K562 (cell line): Measurements from ENCODE around the gene TMEM117. TPM values are rescaled to one million over a fixed set of nuclear protein-coding genes. Genes with fewer than 3 reads are reported as not detected.

Experiments used
- ATAC-seq: fragments of 200-7000 bp; cut with Tn5 transposase; 3 replicates; pipeline ENCODE4 v1.9.1; 2020; ENCODE audit warnings: moderate library complexity
- BruUV-seq: library from RNA; stranded (reverse); fragments of 400-500 nt; replicated peaks from 2 replicates; lab custom pipeline; 2021; lab: Mats Ljungman, UMichigan
- CTCF ChIA-PET: fragments of 300-600 bp; formaldehyde crosslinking; extraction: SDS; loops from one replicate; lab custom pipeline; 2021; ENCODE audit warnings: low intra/inter-chr PET ratio; lab: Yijun Ruan, JAX
- POLR2A ChIA-PET: fragments of 300-600, 350-650 bp; sonication (Branson Sonifier 250); formaldehyde crosslinking; extraction: SDS; loops from one replicate; lab custom pipeline; 2021; ENCODE audit warnings: antibody characterized with exemption, inconsistent platforms; lab: Yijun Ruan, JAX
- DNase-seq, 4 experiments: peaks; one replicate each; pipeline versions ENCODE4 v3.0.0 to v3.0.0-alpha.2; 2011 to 2018; ENCODE audit warnings: low spot score in 3 of 4, mixed read lengths in 3 of 4; ENCODE audit errors: extremely low read depth in 1 of 4
- FAIRE-seq: peaks from 2 replicates; lab custom pipeline; 2011; peaks lifted over from hg19 to GRCh38; lab: Jason Lieb, UNC
- H2AFZ ChIP-seq: 2 replicates; pipeline ENCODE4 v1.6.0; 2011; ENCODE audit warnings: low read depth, low read length, control low read depth, inconsistent platforms
- H3K27ac ChIP-seq: fragments of 200-600 bp; 3 replicates; pipeline ENCODE4 v1.8.0; 2011; ENCODE audit warnings: low read depth, mild to moderate bottlenecking, control low read depth, inconsistent platforms, low read length, moderate library complexity, mixed read lengths; ENCODE audit errors: extremely low read depth
- H3K27me3 ChIP-seq, 2 experiments: fragments of 300-600 bp in 1 of 2; 2 replicates in 1 of 2; 3 replicates in 1 of 2; pipeline versions ENCODE4 v1.6.0 to v1.8.0; 2011; ENCODE audit warnings: inconsistent platforms in 2 of 2, low read length in 2 of 2, mild to moderate bottlenecking in 1 of 2, mixed read lengths in 1 of 2, moderate library complexity in 1 of 2; ENCODE audit not compliant: control insufficient read depth in 2 of 2, insufficient read depth in 2 of 2
- H3K36me3 ChIP-seq: fragments of 300-600 bp; 3 replicates; pipeline ENCODE4 v1.8.0; 2011; ENCODE audit warnings: mild to moderate bottlenecking, low read length, inconsistent platforms; ENCODE audit not compliant: control insufficient read depth, insufficient read depth
- H3K4me1 ChIP-seq, 2 experiments: fragments of 200-600 bp in 1 of 2; replicated peaks in 1 of 2; 2 replicates in 1 of 2; 3 replicates in 1 of 2; pipeline versions ENCODE4 v1.5.1 to v1.8.0; 2011; ENCODE audit warnings: inconsistent platforms in 2 of 2, low read length in 2 of 2, mild to moderate bottlenecking in 1 of 2, mixed read lengths in 1 of 2, moderate library complexity in 1 of 2; ENCODE audit not compliant: control insufficient read depth in 2 of 2, insufficient read depth in 2 of 2
- H3K4me2 ChIP-seq: 2 replicates; pipeline ENCODE4 v1.6.1; 2011; ENCODE audit warnings: low read length, control low read depth, inconsistent platforms, mixed read lengths; ENCODE audit not compliant: insufficient read depth
- H3K4me3 ChIP-seq: fragments of 200-600 bp; sonication (generic), shearing (Covaris generic); 2 replicates; pipeline ENCODE4 v1.5.1; 2016; ENCODE audit warnings: control low read depth, inconsistent platforms
- H3K79me2 ChIP-seq: fragments of 200-600 bp; 3 replicates; pipeline ENCODE4 v1.8.0; 2011; ENCODE audit warnings: low read length, inconsistent platforms; ENCODE audit not compliant: control insufficient read depth, insufficient read depth
- H3K9ac ChIP-seq, 2 experiments: 2 replicates each; pipeline versions ENCODE4 v1.6.0 to v1.6.1; 2011; ENCODE audit warnings: low read depth in 2 of 2, low read length in 2 of 2, control low read depth in 1 of 2, inconsistent platforms in 1 of 2, mild to moderate bottlenecking in 1 of 2, mixed read lengths in 1 of 2; ENCODE audit not compliant: insufficient read depth in 1 of 2
- H3K9me1 ChIP-seq: one replicate; pipeline ENCODE4 v1.6.0; 2011; ENCODE audit warnings: inconsistent platforms, mild to moderate bottlenecking, low read length, moderate library complexity; ENCODE audit not compliant: control insufficient read depth, insufficient read depth
- H3K9me3 ChIP-seq: replicated peaks from 2 replicates; pipeline ENCODE4 v1.5.1; 2011; ENCODE audit warnings: low read depth, low read length, inconsistent platforms; ENCODE audit not compliant: control insufficient read depth, insufficient read depth
- H4K20me1 ChIP-seq: replicated peaks from 2 replicates; pipeline ENCODE4 v1.6.1; 2011; ENCODE audit warnings: low read length, inconsistent platforms, mixed read lengths; ENCODE audit not compliant: control insufficient read depth, insufficient read depth
- ATF6 ChIP-seq: sonication (generic); formaldehyde crosslinking; IDR thresholded peaks from 2 replicates; pipeline ENCODE4 v1.4.0; 2020; ENCODE audit warnings: mild to moderate bottlenecking, missing genetic modification reagents
- SOX6 ChIP-seq: fragments of 450-650 bp; IDR thresholded peaks from 2 replicates; pipeline ENCODE4 v1.6.1; 2014; ENCODE audit warnings: mild to moderate bottlenecking
- TFAP4 ChIP-seq: sonication (generic); formaldehyde crosslinking; IDR thresholded peaks from 2 replicates; pipeline ENCODE4 v1.8.0; 2022; ENCODE audit warnings: missing genetic modification reagents, mild to moderate bottlenecking, moderate library complexity, borderline replicate concordance
- WGBS: fragments of 100-300 bp; shearing (Covaris generic); methylation state at CpG from one replicate; pipeline ENCODE4 v1.1.6; 2016; ENCODE audit warnings: low coverage, mixed read lengths; ENCODE audit not compliant: insufficient coverage; ENCODE audit errors: missing lambda C conversion rate; 5-methylcytosine and 5-hydroxymethylcytosine counted together
- in situ Hi-C: fragments of 300-500 bp; cut with MboI; formaldehyde crosslinking; loops from 4 replicates; pipeline ENCODE4 v1.15.0; 2018; ENCODE audit warnings: inconsistent platforms, mixed read lengths
- intact Hi-C: fragments of 100-400 bp; cut with micrococcal nuclease; formaldehyde crosslinking; loops from 2 replicates; pipeline ENCODE4 v1.14.2; 2022
- polyA plus RNA-seq, 8 experiments: library from polyadenylated mRNA; depleted of rRNA in 4 of 8; stranded (reverse) in 5 of 8; unstranded in 3 of 8; fragments of >200 nt; fragmentation: Nextera tagmentation in 2 of 8; fragmentation: Illumina TruSeq in 1 of 8; extraction: Ambion mirVana in 2 of 8; extraction: Trizol in 1 of 8; gene quantifications; 2 replicates each; pipeline versions ENCODE4 v1.2.1 to v1.2.3, GENCODE V29; 2011 to 2014; ENCODE audit warnings: inconsistent platforms in 1 of 8, missing spikeins in 1 of 8
- total RNA-seq, 7 experiments: library from RNA; depleted of rRNA in 6 of 7; stranded (reverse); fragments of >200 nt in 6 of 7; fragmentation: Illumina TruSeq in 2 of 7; extraction: Trizol in 2 of 7; gene quantifications; 2 replicates each; pipeline versions ENCODE4 v1.2.1 to v1.2.3, GENCODE V29; 2011 to 2021; ENCODE audit warnings: low replicate concordance in 1 of 7

TMEM117 gene
- total and polyA plus RNA-seq, 9 of the 15 experiments (the other 6 are each of a cell fraction or from before 2014, with no cell fraction given), result 0.31 to 2.8 (median 1.0) TPM

GRCh38 chr12:43945983-43946382, 110.1 kb downstream of the TMEM117 start:
- POLR2A ChIA-PET, result no interaction called here
- DNase-seq (no peak), FAIRE-seq (no peak), ATAC-seq (no peak)
- no peaks in the 10 kb centered on the region for H4K20me1 ChIP-seq
- no peak overlapping the region for H3K27ac ChIP-seq
- H3K4me3 ChIP-seq, result no peak overlapping the region
- no peaks in the 10 kb centered on the region for H3K27me3 ChIP-seq
- in situ Hi-C loops (no loop called here), intact Hi-C loops (no loop called here)
- WGBS, result 0% methylated on average over 1 of the region's 1 CpG
- H2AFZ ChIP-seq, result no peak overlapping the region
- no peaks in the 10 kb centered on the region for H3K9me1 ChIP-seq
- no TSS peak for BruUV-seq
- CTCF ChIA-PET, result no interaction called here
- TF ChIP-seq ATF6 (CRISPR knock-in tag), result no peak
- TF ChIP-seq SOX6, result no peak
- H3K4me2 ChIP-seq, result no peak overlapping the region
- no peaks in the 10 kb centered on the region for H3K79me2 ChIP-seq
- H3K36me3 ChIP-seq, result no peaks in the 10 kb centered on the region
- no peaks in the 10 kb centered on the region for H3K4me1 ChIP-seq
- H3K9ac ChIP-seq, result no peak overlapping the region
- no peaks in the 10 kb centered on the region for H3K9me3 ChIP-seq

GRCh38 chr12:43951286-43951685, 115.4 kb downstream of the TMEM117 start:
- DNase-seq, result no peak
- Histone ChIP-seq H3K27me3 (no peaks in the 10 kb centered on the region), H3K27ac (no peak overlapping the region), H2AFZ (no peak overlapping the region), H4K20me1 (no peaks in the 10 kb centered on the region), H3K36me3 (no peaks in the 10 kb centered on the region), H3K79me2 (no peaks in the 10 kb centered on the region), H3K9me3 (no peaks in the 10 kb centered on the region), H3K4me3 (no peak overlapping the region), H3K4me2 (no peak overlapping the region), H3K9ac (no peak overlapping the region), H3K9me1 (no peaks in the 10 kb centered on the region), H3K4me1 (no peaks in the 10 kb centered on the region)
- ATAC-seq, result no peak
- FAIRE-seq, result no peak
- intact Hi-C loops, result no loop called here
- TF ChIP-seq TFAP4 (CRISPR knock-in tag), result no peak
- 0% methylated on average over 6 of the region's 6 CpGs for WGBS
- in situ Hi-C loops, result no loop called here
- CTCF ChIA-PET, result no interaction called here
- POLR2A ChIA-PET, result no interaction called here
- BruUV-seq, result no TSS peak
